Stimulated activated naive CD4-positive, alpha-beta T cell treated with Interleukin-2 at 50 U/mL for 16 hours (primary cell): ENCODE results near the gene SEMA3G.

Source experiments
- DNase-seq: peaks from one replicate; lab custom pipeline; 2025; lab: John Stamatoyannopoulos, UW

Gene SEMA3G

GRCh38 chr3:52438579-52439425, 6.1 kb downstream of the SEMA3G start:
- DNase-seq = no peak

- DNase-seq = no peak
Measured at GRCh38 chr3:52438104-52438376, 6.9 kb downstream of the SEMA3G start.

- no peak for DNase-seq
Measured at GRCh38 chr3:52437326-52438103, 7.4 kb downstream of the SEMA3G start.

GRCh38 chr3:52436500-52437149, 8.3 kb downstream of the SEMA3G start:
- DNase-seq = no peak

- no peak for DNase-seq
Measured at GRCh38 chr3:52435246-52436101, 9.4 kb downstream of the SEMA3G start.

- no peak for DNase-seq
Measured at GRCh38 chr3:52434491-52435115, 10.3 kb downstream of the SEMA3G start.

- DNase-seq = no peak
Measured at GRCh38 chr3:52433996-52434479, 10.9 kb downstream of the SEMA3G start.

- DNase-seq = no peak
Measured at GRCh38 chr3:52433328-52433995, 11.4 kb downstream of the SEMA3G start.

GRCh38 chr3:52432691-52433141, 12.2 kb downstream of the SEMA3G start:
- no peak for DNase-seq

- DNase-seq = no peak
Measured at GRCh38 chr3:52432225-52432624, 12.7 kb downstream of the SEMA3G start.

- DNase-seq = no peak
Measured at GRCh38 chr3:52431459-52432223, 13.3 kb downstream of the SEMA3G start.

- DNase-seq = no peak
Measured at GRCh38 chr3:52430416-52430810, 14.5 kb downstream of the SEMA3G start.

- DNase-seq = no peak
Measured at GRCh38 chr3:52429779-52430415, 15.0 kb downstream of the SEMA3G start.

GRCh38 chr3:52429031-52429430, 15.9 kb downstream of the SEMA3G start:
- no peak for DNase-seq

GRCh38 chr3:52428151-52429005, 16.5 kb downstream of the SEMA3G start:
- DNase-seq = no peak

GRCh38 chr3:52423173-52423572, 21.7 kb downstream of the SEMA3G start:
- DNase-seq = no peak

- no peak for DNase-seq
Measured at GRCh38 chr3:52422669-52423068, 22.2 kb downstream of the SEMA3G start.

GRCh38 chr3:52420388-52420787, 24.5 kb downstream of the SEMA3G start:
- no peak for DNase-seq
